ENCODE data around the gene SDC4.

Gene SDC4

GRCh38 chr20:45350217-45350616 is 2.0 kb upstream of the SDC4 start:
- Histone ChIP-seq H3K27me3 (peaks cover 55% of the 10 kb centered on the region), H3K4me3 (ENCODE audit: low read depth in 1 of 2, low read length in 1 of 2) (no peak overlapping the region), H3K27ac (no peak overlapping the region), H3K4me1 (ENCODE audit: control insufficient read depth in 1 of 2, insufficient read depth in 1 of 2, low read depth in 1 of 2, low read length in 1 of 2) (peaks cover 0 to 9% of the 10 kb centered on the region in 2 experiments), H3K36me3 (no peaks in the 10 kb centered on the region), H3K9me3 (no peaks in the 10 kb centered on the region)
- TF ChIP-seq, protein P1, sequence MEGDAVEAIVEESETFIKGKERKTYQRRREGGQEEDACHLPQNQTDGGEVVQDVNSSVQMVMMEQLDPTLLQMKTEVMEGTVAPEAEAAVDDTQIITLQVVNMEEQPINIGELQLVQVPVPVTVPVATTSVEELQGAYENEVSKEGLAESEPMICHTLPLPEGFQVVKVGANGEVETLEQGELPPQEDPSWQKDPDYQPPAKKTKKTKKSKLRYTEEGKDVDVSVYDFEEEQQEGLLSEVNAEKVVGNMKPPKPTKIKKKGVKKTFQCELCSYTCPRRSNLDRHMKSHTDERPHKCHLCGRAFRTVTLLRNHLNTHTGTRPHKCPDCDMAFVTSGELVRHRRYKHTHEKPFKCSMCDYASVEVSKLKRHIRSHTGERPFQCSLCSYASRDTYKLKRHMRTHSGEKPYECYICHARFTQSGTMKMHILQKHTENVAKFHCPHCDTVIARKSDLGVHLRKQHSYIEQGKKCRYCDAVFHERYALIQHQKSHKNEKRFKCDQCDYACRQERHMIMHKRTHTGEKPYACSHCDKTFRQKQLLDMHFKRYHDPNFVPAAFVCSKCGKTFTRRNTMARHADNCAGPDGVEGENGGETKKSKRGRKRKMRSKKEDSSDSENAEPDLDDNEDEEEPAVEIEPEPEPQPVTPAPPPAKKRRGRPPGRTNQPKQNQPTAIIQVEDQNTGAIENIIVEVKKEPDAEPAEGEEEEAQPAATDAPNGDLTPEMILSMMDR (IDR thresholded peaks at IDR 0.05): no peak

- Histone ChIP-seq H3K27me3 (peaks cover 74% of the 10 kb centered on the region), H3K4me1 (ENCODE audit: control insufficient read depth in 1 of 2, insufficient read depth in 1 of 2, low read depth in 1 of 2, low read length in 1 of 2) (peaks cover 0 to 9% of the 10 kb centered on the region in 2 experiments), H3K27ac (no peak overlapping the region), H3K36me3 (no peaks in the 10 kb centered on the region), H3K9me3 (no peaks in the 10 kb centered on the region), H3K4me3 (ENCODE audit: low read depth in 1 of 2, low read length in 1 of 2) (no peak overlapping the region)
- TF ChIP-seq, protein P1 (IDR thresholded peaks at IDR 0.05): no peak
Measured at GRCh38 chr20:45347297-45347935, 808 bp downstream of the SDC4 start.

DNA sequence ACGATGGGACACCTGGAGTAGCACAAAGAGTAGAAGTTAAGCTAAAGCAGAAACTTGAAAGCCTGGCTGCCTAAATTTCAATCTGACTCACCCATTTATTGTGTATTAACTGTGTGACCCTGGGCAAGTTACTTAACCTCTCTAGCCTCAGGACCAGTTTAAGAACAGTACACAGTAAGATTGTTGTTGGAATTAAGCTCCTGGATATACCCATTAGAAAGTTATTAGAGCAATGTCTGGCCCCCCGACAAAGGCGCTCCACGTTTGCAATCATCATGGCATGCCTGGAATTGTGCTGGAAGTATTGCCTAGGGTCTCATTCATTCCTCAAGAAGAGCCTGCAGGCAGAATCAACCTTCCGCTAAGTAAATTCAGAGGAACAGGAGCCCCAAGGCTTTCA is 1.4 kb downstream of the SDC4 start:
- Histone ChIP-seq H3K36me3 (no peaks in the 10 kb centered on the region), H3K4me1 (ENCODE audit: control insufficient read depth in 1 of 2, insufficient read depth in 1 of 2, low read depth in 1 of 2, low read length in 1 of 2) (peaks cover 0 to 9% of the 10 kb centered on the region in 2 experiments), H3K9me3 (no peaks in the 10 kb centered on the region), H3K27me3 (peaks cover 74% of the 10 kb centered on the region), H3K27ac (no peak overlapping the region), H3K4me3 (ENCODE audit: low read depth in 1 of 2, low read length in 1 of 2) (no peak overlapping the region)
- TF ChIP-seq, protein P1 (IDR thresholded peaks at IDR 0.05): no peak

DNA sequence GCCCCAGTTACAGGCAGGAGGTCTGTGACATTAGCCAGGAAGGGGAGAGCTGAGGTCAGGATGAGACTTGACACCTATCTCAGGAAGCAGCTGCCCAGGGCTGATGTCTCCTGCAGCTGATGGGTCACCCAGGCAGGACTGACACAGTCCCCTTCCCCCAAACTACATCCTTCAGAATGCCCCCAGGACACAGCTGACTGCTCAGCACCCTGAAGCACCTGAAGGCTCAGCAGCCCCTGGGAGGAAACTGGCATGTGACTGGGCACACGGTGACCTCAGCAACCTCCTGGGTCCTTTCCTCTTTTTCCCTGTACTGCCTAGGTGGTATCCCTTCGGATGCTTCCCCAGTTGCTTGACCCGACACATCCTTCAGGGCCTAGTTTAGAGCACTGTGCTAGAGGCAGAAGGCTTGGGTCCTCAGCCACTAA is 1.9 kb downstream of the SDC4 start:
- TF ChIP-seq, protein P1 (IDR thresholded peaks at IDR 0.05): no peak
- Histone ChIP-seq H3K4me3 (ENCODE audit: low read depth in 1 of 2, low read length in 1 of 2) (no peak overlapping the region), H3K9me3 (no peaks in the 10 kb centered on the region), H3K27ac (no peak overlapping the region), H3K36me3 (no peaks in the 10 kb centered on the region), H3K4me1 (ENCODE audit: control insufficient read depth in 1 of 2, insufficient read depth in 1 of 2, low read depth in 1 of 2, low read length in 1 of 2) (peaks cover 0 to 9% of the 10 kb centered on the region in 2 experiments), H3K27me3 (peaks cover 74% of the 10 kb centered on the region)

GRCh38 chr20:45345104-45345936 is 2.9 kb downstream of the SDC4 start:
- Histone ChIP-seq H3K36me3 (no peaks in the 10 kb centered on the region), H3K9me3 (no peaks in the 10 kb centered on the region), H3K4me3 (ENCODE audit: low read depth in 1 of 2, low read length in 1 of 2) (no peak overlapping the region), H3K27ac (no peak overlapping the region), H3K4me1 (ENCODE audit: control insufficient read depth in 1 of 2, insufficient read depth in 1 of 2, low read depth in 1 of 2, low read length in 1 of 2) (peaks cover 0 to 9% of the 10 kb centered on the region in 2 experiments), H3K27me3 (peaks cover 70% of the 10 kb centered on the region)
- TF ChIP-seq, protein P1 (IDR thresholded peaks at IDR 0.05): no peak

Measured in neutrophil (primary cell).